ENCODE measurements around the gene MEGF6. TPM values are rescaled to one million over a fixed set of nuclear protein-coding genes. Genes with fewer than 3 reads are reported as not detected.

MEGF6 gene
- total RNA-seq, 1 experiment from 2014 or later = 21.3 TPM

DNA sequence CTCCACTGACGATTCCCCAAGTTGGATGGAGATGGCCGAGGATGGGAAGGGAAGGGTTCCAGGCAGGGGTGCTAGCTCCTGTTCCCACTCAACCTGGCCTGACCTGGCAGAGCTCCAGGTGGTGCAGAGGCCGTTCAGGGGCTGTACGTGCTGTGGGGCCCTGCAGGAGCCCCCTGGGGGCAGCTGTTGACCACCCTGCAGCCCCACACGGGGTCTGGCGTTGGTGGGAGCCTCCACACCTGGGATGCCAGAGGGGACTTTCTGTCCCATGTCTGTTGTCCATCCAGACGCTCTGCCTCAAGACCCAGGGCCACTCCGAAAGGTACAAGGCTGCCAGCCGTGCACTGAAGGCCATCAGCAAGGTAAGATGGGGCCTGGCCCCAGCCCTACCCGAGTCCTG is 136.9 kb downstream of the MEGF6 start:
- Histone ChIP-seq H3K4me2 (ENCODE audit: insufficient read depth, insufficient read length, low read length) (no peak overlapping the region), H4K5ac (ENCODE audit: insufficient read length, low read depth, low read length) (no peak overlapping the region), H4K20me1 (ENCODE audit: control insufficient read depth, insufficient read depth, insufficient read length) (peaks cover 4% of the 10 kb centered on the region), H2BK20ac (ENCODE audit: low read depth, low read length, poor library complexity, severe bottlenecking) (no peak overlapping the region), H4K91ac (ENCODE audit: insufficient read length, low read depth, low read length) (no peak overlapping the region), H3K27me3 (ENCODE audit: insufficient read depth, low read length) (no peaks in the 10 kb centered on the region), H2BK5ac (ENCODE audit: insufficient read length, low read length) (no peak overlapping the region), H2AFZ (ENCODE audit: low read length) (no peak overlapping the region), H3T11ph (ENCODE audit: low read length) (no peak overlapping the region), H3K9me3 (ENCODE audit: control insufficient read depth, low read depth, low read length) (no peaks in the 10 kb centered on the region), H2BK120ac (ENCODE audit: low read depth, low read length, poor library complexity, severe bottlenecking) (no peak overlapping the region), H4K8ac (replicated peaks; ENCODE audit: insufficient read length, low read depth, low read length) (no peak overlapping the region), H3K14ac (ENCODE audit: insufficient read depth, low read length) (no peak overlapping the region), H2BK15ac (ENCODE audit: low read depth, low read length) (no peak overlapping the region), H3K9ac (ENCODE audit: extremely low read depth, insufficient read length, low read length) (no peak overlapping the region), H2AK5ac (ENCODE audit: insufficient read length, low read length) (no peak overlapping the region), H3K18ac (ENCODE audit: insufficient read length, low read depth, low read length) (no peak overlapping the region), H3K23ac (ENCODE audit: insufficient read length, low read depth, low read length) (no peak overlapping the region), H2BK12ac (ENCODE audit: insufficient read length, low read depth, low read length) (no peak overlapping the region), H3K23me2 (ENCODE audit: insufficient read length, low read depth, low read length, poor library complexity, severe bottlenecking) (no peaks in the 10 kb centered on the region), H3K56ac (ENCODE audit: insufficient read length, low read depth, low read length) (no peak overlapping the region), H3K79me1 (ENCODE audit: insufficient read depth, low read depth, low read length, poor library complexity, severe bottlenecking) (no peaks in the 10 kb centered on the region), H3K4me1 (ENCODE audit: insufficient read depth, low read length) (peaks cover 5% of the 10 kb centered on the region; the same call in 1 of the 2 replicates), H3K79me2 (ENCODE audit: insufficient read depth, low read length) (no peaks in the 10 kb centered on the region), H3K27ac (ENCODE audit: insufficient read length, low read depth, low read length) (no peak overlapping the region), H3K4ac (ENCODE audit: low read depth, low read length) (no peak overlapping the region)
- peaks cover 13 to 16% of the 10 kb centered on the region in 2 experiments for H3K4me1 Mint-ChIP-seq
- WGBS (ENCODE audit: extremely low coverage, insufficient read length, low lambda C conversion rate) = no CpG with 5 or more reads among the region's 10 CpGs
- no peaks in the 10 kb centered on the region for H3K27me3 Mint-ChIP-seq (ENCODE audit: low read depth)
- peaks cover 4 to 24% (median 21%) of the 10 kb centered on the region in 3 experiments; a peak in 5 of 7 replicates for H3K36me3 Mint-ChIP-seq (ENCODE audit: insufficient read depth in 1 of 3, low read depth in 3 of 3)
- no peak for DNase-seq
- H3K4me3 Mint-ChIP-seq = no peak overlapping the region
- TF ChIP-seq, protein P1, sequence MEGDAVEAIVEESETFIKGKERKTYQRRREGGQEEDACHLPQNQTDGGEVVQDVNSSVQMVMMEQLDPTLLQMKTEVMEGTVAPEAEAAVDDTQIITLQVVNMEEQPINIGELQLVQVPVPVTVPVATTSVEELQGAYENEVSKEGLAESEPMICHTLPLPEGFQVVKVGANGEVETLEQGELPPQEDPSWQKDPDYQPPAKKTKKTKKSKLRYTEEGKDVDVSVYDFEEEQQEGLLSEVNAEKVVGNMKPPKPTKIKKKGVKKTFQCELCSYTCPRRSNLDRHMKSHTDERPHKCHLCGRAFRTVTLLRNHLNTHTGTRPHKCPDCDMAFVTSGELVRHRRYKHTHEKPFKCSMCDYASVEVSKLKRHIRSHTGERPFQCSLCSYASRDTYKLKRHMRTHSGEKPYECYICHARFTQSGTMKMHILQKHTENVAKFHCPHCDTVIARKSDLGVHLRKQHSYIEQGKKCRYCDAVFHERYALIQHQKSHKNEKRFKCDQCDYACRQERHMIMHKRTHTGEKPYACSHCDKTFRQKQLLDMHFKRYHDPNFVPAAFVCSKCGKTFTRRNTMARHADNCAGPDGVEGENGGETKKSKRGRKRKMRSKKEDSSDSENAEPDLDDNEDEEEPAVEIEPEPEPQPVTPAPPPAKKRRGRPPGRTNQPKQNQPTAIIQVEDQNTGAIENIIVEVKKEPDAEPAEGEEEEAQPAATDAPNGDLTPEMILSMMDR (conservative IDR thresholded peaks at IDR 0.05) = no peak
- H3K27ac Mint-ChIP-seq = no peak overlapping the region
- no peaks in the 10 kb centered on the region for H3K9me3 Mint-ChIP-seq
